GM18873 (cell line): ENCODE measurements around the gene BEST1.
"Not testable (repeated sequence)": the region's sequence is repeated elsewhere in the genome, so short reads cannot be mapped to it uniquely, and the experiment has no call there.

Source experiments
- ATAC-seq: cut with Tn5 transposase; IDR thresholded peaks from one replicate; pipeline ENCODE4 v1.9.1; 2021; ENCODE audit warnings: mild to moderate bottlenecking, moderate library complexity, moderate number of reproducible peaks; ENCODE audit not compliant: unreplicated experiment, low FRiP score

Gene BEST1

DNA sequence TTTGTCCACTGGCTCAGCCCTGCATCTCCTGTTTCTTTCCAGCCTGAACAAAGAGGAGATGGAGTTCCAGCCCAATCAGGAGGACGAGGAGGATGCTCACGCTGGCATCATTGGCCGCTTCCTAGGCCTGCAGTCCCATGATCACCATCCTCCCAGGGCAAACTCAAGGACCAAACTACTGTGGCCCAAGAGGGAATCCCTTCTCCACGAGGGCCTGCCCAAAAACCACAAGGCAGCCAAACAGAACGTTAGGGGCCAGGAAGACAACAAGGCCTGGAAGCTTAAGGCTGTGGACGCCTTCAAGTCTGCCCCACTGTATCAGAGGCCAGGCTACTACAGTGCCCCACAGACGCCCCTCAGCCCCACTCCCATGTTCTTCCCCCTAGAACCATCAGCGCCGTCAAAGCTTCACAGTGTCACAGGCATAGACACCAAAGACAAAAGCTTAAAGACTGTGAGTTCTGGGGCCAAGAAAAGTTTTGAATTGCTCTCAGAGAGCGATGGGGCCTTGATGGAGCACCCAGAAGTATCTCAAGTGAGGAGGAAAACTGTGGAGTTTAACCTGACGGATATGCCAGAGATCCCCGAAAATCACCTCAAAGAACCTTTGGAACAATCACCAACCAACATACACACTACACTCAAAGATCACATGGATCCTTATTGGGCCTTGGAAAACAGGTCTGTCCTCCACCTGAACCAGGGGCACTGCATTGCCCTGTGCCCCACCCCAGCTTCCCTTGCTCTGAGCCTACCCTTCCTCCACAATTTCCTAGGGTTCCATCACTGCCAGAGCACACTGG, 12.3 kb downstream of the BEST1 start:
- ATAC-seq: no peak

DNA sequence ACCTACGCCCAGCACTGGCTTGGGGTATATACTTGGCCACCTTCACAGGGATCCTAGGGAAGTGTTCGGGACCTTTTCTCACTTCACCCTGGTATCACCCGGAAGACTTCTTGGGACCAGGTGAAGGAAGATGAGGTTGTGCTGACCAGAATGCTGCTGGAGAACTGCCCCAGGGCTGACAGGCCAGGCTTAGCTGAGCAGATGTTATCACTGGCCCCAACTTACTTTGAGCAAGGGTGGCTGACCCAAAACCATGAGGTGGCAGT, 12.8 kb downstream of the BEST1 start:
- ATAC-seq: no peak

DNA sequence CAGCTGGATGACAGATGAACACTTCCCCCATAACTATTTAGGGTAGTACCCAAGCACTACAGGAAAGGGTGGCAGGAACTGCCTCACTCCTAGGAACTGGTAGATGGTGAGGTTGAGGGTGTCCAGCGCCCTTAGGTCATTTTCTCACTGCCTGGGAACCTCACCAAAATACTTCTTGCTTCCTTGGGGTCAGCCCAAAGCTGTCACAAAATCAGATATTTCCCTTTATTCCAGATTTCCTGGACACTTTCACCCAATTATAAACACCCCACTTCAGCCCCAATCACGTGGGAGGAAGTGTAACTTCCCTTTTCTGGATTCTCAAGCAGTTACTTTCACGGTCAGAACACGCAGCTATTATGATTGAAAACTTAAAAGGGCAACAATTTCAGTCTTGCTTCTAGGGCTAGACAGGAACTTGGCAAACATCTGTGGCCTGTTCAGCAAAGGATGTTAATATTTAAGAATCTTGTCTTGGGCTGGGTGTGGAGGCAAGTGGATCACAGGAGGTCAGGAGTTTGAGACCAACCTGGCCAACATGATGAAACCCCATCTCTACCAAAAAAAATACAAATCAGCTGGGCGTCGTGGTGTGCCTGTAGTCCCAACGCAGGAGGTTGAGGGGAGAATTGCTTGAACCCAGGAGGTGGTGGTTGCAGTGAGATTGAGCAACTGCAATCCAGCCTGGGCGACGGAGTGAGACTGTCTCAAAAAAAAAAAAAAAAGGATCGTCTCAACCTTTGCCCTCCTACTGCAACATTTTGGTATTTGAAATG, 13.3 kb downstream of the BEST1 start:
- no peak for ATAC-seq

DNA sequence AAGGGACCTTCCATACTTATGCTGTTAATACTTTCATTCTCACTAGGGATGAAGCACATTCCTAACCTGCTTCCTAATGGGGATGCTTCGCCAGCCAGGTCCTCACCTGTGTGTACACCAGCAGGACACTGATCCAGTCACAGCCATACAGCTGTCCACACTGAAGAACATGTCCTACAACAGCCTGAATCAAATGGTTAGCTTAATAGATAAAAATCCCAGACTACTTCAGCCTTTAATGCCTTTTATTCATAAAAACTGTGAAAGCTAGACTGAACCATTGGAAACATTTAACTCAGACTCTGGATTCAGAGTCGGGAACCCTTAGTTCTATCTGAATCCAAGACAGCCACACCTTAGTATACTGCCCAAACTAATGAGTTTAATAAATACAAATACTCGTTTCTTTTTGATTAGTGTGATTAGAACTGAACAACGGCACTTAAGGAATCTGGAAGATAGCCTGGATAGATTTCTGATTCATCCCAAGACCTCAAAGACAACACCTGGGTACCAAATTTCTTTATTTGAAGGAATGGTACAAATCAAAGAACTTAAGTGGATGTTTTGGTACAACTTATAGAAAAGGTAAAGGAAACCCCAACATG, 14.0 kb downstream of the BEST1 start:
- no peak for ATAC-seq

DNA sequence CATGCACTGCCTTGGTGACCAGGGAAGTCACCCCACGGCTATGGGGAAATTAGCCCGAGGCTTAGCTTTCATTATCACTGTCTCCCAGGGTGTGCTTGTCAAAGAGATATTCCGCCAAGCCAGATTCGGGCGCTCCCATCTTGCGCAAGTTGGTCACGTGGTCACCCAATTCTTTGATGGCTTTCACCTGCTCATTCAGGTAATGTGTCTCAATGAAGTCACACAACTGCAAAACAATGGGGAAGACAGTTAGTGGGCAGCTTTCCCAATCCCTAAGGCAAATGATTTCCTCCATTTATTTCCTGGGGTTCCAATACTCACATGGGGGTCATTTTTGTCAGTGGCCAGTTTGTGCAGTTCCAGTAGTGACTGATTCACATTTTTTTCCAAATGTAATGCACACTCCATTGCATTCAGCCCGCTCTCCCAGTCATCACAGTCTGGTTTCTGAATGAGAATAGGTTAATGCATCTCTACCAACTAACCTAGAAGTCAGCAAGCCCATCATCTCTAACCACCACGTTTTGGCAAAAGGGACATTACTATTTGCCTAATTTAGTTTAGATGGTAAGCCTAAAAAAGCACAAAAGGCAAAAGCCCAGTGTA, 14.6 kb downstream of the BEST1 start:
- ATAC-seq: not testable (repeated sequence)

DNA sequence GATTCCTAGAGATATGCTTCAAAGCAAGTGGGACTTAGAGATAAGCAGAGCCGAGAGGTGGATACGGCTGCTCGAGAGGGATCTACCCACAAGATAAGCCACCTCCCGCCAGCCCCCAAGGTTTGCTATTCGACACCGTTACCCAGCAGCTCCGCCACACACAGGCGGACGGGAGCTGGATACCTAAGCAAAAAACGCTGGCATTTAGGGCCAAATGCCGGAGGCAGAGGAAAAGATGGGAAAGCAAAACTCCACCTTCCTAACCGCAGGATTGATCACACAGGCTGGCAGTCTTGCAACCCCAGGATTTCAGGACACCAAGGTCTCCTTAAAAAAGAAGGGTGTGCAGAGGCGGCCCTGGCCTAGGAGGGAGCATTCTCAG, 16.6 kb downstream of the BEST1 start:
- ATAC-seq: peak; percentile 1

DNA sequence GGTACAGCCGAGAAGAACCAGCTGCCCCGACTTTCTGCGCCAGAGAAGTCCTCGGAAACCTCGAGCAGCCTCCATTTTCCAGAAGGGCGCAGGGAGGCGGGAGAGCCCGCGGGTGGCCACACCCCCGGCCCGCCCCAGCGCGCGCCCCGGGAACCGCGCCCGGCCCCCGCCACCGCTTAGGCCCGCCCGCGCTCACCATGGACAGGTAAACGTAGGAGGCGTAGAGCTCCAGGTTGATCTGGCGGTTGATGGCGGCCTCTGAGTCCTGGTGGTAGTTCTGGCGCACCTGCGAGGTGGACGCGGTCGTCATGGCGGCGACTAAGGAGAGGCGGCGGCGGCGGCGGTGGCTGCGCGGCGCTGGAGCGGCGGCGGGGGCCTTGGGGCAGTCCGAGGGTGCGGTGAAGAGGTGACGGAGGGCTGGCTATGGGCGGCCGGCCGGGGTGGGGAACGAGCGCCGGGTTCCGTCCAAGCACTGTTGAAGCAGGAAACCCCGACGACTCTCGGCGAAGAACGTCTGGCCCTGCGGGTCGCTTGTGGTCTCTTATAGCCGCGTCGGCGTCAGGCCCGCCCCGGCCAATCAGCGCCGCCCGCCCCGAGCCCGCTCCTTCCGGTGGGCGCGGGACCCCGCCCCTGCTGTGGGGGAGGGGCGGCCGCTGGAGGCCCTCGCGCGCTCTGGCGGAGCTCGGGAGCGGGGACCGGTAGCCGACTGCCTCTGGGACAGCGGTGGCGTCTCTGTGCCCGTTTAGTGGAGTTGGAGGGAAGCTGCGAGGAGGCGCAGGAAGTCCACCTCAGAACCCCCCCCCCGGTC, 17.2 kb downstream of the BEST1 start, which contains the start of gene FTH1:
Gene FTH1, minus strand, starts transcription at position 519 of the 808 bp plus-strand sequence. Its CDS starts 209 bp downstream, at position 310.
- ATAC-seq: peak; percentile 39

DNA sequence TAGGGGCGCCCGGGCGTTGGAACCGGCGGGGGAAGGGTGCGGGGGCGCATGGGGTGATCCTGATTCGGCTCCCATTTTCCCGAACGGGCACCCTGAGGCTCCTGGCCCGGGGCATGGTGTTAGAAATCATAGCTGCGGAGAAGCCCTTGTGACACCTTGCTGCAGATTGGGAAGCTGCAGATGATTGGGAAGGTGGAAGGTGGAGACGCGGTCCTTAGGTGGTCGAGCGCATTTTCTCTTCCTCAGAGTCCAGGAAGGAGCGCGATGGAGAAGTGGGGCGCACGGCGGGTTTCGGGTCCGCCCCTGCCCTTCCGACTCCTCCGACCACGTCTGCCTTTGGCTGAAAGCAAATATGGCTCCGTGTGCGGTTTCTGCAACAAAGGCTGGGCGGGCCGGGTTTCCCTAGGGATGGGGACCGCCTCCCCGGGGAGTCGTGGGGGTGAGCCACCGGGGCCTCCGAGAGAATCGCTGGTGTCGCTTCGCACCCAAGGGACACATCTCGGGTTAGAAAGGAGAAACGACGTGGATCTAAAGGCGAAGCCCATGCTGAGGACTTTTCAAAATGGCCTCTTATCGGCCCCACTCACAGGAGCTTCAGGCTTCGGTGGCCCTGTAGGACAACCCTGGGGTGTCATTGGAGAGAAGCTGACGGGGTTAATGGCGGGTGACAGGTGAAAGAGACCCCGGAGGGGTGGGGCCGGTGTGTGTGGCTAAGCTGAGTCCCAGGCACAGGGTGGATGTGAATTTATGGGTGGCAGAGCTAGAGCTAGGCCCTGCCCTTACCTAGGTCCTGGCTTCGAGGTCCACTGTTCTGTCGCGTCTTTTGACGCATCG, 18.0 kb downstream of the BEST1 start:
- ATAC-seq: peak; percentile 22

DNA sequence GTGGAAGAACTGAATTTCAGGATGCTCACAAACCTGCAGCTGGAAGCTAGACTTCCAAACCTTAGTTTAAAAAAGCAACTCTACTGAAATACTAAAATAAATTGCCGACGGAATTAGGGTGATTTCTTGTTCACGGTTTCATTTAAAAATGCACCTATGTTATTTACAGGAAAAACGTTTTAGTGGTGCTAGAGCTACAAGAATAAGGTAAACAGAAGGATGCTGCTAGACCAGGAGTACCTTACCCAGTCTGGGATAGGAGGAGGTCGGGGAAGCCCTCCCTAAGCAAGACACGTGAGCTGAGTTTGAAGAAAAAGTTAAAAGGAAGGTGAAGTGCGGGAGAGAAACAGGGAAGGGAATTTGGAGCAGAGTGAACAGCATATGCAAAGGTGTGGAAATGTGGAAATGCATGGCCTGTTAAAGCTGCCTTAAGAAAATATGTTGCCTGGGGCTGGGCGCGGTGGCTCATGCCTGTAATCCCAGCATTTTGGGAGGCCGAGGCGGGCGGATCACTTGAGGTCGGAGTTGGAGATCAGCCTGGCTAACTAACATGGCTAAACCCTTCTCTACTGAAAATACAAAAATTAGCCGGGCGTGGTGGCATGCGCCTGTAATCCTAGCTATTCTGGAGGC, 18.7 kb downstream of the BEST1 start:
- no peak for ATAC-seq

DNA sequence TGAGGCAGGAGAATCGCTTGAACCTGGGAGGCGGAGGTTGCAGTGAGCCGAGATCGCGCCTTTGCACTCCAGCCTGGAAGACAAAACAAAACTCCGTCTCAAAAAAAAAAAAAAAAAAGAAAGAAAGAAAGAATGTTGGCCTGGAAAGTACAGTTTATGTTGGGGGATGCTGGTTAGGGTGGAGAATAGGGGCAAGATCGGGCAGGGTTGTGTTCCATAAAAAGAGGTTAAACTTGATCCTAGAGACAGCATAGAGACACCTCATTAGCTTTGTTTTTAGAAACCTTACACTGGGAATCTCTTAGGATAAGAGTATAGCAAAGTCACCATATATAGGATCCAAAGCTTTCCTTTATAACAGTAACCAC, 19.2 kb downstream of the BEST1 start:
- no peak for ATAC-seq

DNA sequence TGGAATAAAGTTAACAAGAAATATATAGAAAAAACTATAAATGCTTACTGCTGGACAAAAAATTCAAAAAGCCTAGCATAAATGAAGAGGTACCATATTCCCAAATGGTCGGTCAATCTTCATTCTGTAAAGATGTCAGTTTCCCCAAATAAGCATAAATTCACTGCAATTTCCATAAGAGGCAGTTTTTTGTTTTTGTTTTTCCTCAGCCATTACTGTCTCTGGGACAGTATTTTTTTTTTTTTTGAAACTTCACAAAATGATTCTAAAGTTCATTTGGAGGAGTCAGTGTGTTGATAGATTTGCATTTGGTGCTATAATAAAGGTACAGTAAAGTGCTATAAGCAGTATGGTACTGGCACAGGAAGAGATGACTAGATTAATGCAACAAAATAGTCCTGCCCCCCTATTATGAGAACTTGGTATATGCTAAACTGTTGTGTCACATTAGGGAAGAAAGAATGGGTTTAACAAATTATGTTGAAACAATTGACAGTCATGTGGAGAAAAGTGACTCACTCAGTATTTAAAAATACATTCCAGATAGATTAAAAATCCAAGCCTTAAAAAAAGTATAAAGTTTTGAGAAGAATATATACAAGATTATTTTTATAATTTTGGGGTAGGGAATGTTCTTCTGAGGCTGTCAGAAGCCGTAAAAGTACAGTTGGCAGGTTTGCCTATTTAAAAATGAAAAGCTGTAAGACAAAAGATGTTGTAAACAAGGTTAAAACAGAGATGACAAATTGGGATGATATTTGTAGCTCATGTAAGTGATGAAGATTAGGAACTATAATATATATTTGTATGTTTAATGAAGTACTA, 19.9 kb downstream of the BEST1 start:
- no peak for ATAC-seq

DNA sequence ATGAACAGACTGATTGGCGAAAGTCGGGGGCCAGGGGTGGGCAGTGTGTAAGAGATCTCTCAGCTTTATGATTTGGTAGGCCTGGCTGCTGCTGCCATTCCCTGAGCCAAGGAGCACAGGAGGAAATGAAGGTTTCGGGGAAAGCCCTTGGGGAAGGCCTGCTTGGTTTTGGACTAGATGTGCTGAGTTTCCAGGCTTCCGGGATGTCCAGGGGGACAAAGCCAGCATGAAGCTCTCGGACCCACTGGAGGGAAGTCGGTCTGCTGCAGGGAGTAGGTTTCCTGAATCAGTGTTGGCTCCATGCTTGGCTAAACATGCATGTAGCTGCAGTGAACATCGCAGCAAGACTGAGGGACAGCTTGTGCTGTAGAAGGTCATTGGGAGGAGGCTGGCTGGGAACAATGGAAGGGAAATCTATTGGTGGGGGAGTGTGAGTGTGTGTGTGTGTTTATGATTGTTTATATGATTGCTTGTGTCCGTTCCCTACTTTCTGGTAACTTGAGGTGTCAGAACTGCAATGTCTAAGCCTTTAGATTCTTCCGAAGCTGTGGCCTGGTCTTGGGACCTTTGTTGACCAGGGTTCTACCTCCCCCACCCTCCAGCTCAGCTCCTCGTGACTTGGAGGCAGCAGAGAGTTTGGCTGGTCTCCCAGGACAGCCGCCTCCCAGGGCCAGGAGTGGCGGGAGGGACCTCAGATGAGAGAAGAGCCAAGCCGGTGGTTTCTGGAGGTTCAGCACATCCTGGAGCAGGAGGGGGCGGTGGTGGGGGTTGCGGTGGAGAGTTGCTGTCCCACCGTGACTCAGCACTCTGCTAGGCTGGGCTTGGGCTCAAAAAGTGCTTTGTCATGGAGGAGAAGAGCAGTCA, 21.3 kb downstream of the BEST1 start:
- ATAC-seq: no peak

DNA sequence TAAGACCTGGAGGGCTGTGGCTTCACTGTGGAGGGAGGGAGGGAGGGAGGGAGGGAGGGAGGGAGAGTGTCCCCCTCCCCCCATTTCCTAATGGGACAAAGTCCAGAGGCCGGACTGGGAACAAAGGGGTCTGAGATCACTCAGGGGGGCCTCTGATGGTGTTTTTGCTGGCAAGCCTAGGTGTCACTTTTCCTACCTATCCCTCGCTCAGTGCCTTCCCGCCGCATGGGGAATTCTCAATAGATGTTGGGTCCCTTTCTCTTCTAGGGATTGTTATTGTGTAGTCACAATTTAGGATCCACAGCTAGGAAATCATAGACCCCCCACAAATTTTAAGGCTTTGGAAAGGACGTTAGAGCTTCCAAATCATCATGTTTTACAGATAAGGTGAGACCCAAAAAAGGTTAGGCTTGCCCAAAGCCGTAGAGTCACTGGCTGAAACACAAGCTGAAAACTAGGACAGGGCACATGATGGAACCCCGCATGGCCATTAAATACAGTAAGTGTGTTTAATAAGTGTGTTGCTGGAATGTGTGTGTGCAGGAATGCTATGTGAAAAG, 22.0 kb downstream of the BEST1 start:
- ATAC-seq: no peak

DNA sequence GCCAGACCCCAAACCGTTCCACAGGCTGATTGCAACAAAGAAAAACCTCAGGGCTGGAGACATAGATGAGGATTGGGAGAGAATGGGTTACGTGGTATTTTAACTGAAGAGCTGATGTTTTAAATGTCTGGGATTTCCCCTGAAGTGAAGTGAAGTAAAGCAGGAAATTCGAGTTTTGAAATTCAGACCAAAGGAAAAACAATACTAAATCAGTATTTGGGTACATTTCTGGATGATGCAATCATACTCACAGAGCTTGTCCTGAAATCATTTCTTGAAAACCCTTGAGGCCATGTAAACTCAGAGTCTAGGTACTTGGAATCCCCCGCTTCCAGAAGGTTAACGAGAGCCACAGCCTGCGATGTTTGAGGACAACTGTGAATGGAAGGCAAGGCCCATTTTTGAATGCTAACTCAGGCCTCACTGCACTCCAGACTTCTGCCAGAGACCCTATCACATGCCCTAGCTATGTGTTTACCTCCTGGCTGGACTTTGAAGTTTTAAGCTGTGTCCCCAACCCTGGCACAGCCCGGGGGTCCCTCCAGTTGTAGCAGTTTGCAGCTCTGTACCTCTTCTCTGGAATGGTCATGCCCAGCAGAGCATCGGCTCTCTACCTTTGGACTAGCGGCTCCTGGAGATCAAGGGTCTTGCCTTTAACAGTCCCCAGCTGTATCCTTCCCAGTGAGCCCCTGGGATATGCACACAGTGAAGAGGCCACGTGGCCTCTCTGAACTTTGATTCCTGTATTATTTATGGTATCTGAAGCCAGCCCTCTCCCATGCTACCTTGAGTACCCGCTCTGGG, 22.7 kb downstream of the BEST1 start:
- no peak for ATAC-seq

DNA sequence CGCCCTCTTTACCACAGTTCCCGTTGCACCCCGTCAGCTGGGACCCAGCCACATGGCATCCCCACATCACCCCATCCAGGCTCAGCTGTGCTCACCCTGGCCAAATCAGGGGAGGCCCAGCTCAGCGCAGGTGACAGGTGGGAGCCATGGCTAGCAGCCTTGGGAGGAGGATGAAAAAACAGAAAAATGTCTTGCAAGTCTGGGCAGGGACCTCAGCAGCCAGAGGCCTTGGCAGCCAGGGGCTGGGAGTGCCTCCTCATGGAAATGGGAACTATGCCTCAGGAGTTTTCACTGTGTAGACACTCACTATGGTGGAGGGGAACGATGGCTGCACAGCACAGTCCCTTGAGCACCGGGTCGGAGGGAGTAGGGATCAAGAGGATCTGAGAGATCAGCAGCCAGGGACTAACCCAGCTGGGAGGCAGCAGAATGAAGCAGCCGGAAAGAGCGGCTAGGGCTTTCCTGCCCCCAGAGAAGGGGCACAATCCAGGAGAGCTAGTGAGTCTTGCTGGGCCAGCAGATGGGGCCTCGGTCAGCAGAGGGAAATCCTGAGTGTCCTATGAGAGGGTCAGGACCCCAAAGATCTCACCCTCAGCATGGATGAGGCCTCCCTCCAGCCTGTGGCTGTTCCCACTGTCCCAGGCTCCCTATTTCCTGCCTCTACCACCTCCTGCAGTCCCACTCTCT, 23.5 kb downstream of the BEST1 start:
- no peak for ATAC-seq
